HG02642 (cell line): ENCODE results near the gene TNIK.
A peak's percentile ranks its signal among the peaks of the same experiment; 100 is the strongest.
"Not testable (repeated sequence)": the region's sequence is repeated elsewhere in the genome, so short reads cannot be mapped to it uniquely, and the experiment has no call there.

Source experiments
- ATAC-seq: cut with Tn5 transposase; IDR thresholded peaks from one replicate; pipeline ENCODE4 v1.9.1; 2021; ENCODE audit warnings: mild to moderate bottlenecking; ENCODE audit not compliant: unreplicated experiment, poor library complexity

The TNIK gene

DNA sequence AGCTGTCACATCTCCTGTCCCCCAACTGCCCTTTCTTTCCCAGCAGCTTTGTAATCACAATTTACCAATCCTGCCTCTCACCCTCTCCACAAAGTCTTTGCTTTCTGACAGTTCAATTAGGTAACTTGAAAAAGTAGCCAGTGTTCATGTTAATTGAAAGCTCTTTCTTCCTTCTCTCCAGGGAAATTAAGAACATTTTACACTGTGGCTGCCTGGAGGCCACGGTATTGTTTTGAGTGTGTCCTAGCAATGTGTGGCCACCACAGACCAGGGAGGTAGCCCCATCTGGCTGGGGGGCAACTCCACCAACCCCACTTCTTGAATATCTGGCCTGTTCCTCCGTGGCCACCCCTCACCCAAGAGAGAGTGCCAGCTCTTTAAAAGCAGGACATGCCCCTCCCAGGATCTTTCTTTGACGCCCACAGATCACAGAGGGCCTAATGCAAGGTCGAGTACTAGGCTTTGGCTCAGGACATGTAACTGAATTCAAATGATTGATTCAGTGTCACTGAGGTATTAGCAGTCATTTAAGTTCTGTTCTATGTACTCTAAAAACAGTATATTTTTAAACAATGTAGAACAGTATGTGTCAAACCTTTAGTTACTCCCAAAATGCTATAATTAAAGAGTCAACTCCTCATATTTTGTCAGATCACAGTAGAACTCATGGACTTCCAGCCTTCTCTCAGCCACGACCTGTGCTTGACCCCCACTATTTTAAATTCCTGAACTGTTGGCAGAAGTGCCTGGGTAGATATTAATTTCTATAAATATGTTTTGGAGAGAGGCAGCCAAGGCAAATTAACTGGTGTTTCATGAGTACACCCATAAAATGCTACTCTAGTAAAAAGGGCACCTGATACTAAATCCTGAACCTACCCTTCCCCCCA, 164.5 kb downstream of the TNIK start:
- ATAC-seq = no peak

DNA sequence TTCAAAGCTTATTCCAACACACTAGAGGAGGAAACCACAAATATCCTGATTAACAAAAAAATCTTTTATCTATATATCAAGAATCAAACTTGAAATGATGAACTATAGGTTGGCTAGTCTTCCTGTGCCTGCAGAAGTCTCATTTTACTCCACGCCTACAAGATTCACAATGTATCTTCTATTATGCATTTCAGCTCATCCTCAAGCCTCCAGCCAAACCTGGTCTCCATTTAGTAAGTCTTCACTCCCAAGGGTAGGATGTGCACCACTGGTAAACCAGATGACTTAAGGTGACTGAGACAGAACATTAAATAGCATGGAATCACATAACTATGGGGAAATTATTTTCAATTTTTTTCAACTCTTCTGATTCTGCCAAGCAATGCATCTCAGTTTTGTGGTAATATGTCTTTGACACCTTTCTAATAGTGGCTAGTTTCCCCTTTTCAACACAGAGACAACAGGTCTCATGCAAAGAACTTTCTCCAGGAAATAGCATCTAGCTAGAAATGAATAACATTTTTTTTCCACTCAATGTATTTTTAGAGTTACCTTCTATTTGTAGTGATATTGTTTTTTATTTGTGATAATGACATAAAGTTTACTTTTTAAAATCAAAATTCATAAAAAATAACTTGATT, 166.9 kb downstream of the TNIK start:
- no peak for ATAC-seq

DNA sequence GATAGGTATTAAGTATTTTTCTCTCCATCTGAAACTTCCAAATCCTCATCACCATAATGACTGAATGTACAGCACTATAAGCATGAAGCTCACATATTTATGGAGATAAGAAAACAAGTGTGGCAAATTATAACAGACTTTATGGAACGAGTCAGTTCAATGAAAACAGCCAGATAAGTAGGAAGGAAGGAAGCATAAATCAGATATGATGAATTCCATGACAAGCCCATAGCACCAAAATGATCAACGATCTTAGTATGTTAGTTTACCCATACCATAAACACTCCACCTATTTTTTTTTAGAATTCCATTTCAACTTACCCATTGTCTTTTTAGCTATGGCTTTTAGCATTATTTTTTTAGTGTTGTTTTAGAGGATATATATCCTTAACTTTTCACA, 169.5 kb downstream of the TNIK start:
- ATAC-seq = no peak

DNA sequence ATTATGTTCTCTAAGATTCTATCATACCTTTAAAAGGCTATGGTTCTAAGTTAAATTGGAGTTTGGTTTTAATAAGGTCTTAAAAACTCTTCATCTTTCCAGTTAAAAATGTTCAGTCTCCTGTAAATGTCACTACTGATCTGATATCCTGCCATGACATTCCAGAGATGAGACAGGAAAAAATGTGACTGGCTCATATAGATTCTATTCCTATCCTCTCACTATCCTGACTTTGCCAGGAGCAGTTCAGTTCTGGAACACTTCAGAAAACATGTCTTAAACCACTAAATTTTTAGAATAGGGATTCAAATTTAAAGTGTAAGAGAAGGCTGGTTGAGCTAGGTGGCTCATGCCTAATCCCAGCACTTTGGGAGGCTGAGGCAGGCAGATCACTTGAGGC, 170.9 kb downstream of the TNIK start:
- ATAC-seq = no peak

DNA sequence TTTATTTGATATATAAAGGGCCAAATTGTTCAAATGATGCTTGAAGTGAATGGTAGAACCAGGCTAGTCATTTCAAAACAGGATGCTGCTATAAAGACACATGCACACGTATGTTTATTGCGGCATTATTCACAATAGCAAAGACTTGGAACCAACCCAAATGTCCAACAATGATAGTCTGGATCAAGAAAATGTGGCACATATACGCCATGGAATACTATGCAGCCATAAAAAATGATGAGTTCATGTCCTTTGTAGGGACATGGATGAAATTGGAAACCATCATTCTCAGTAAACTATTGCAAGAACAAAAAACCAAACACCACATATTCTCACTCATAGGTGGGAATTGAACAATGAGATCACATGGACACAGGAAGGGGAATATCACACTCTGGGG, 172.4 kb downstream of the TNIK start:
- not testable (repeated sequence) for ATAC-seq

DNA sequence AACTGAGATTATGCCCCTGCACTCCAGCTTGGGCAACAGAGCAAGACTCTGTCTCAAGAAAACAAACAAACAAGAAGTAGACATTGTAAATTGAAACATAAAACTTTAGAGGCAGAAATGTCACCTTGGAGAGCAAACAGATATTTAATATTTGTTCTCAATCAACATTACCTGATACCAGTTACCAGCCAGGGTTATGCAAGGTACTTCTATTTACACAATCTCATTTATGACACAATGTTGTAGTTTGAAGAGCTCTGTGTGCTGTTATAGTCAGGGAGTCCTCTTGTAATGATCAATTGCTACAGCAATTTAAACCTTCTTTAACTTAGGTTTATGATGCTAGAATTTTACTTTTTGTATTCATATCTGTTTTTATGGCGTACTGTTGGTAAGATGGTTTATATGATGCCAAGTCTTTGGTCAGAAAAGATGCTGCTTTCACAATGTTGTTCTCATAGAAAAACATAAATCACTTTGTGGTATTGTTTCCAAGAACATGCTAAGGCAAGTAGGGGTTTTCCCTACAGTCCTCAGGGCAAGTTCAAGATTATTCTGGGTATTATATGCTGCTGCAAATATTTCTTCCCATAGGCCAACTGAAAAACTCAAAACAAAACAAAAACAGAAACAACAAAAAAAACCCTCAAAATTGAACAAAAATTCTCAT, 173.5 kb downstream of the TNIK start:
- peak; percentile 45 for ATAC-seq

DNA sequence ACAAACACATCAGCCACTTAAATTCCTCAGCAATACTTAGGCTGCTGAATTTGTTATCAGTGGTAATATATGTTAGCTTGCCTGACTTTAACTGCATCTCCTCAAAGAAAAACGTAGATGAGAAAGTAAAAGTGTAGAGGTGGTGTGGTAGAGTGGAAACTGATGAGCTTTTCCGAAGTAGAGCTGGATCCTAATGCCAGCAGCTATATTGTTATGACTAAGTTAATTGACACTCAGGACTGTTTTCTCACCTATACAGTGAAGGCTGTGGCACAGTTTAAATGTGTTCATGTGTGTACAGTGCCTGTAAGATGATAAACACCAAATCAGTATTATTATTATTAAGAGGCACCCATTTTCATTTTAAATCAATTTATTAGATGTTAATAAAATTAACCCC, 174.9 kb downstream of the TNIK start:
- ATAC-seq = peak; percentile 26

DNA sequence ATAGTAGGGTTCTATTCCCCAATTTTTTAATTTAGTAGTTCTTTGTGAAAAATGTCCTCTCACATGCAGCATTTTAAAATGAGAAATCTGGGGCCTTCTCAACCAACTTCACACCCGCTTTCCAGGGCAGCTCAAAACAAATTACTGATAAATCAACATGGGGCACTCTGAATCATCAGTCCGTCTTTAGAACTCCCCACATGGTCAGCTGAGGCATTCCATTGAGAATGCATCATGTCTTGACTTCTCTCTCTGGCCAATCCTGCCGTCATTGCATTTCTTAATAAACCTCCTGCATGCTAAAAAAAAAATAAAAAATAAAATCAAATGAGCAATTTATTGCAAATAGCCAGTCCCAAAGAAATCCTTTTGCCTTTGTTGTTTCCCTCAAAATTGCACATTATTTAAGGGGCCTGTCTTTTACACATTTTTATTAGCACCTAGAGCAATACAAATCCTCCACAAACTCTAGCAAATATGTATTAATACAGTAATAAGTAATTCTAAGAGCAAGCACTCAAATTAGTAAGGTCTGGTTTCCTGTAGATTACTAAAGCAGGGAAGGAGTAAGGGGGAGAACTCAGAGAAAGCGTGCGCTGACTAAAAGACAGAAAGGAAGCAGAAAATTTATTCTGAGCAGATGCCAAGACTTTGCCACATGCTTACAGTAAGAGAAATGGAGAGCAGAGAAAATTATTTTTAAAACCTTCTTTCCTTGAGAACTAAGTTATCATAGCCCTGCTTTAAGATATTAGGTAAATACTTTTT, 175.7 kb downstream of the TNIK start:
- peak; percentile 52 for ATAC-seq

DNA sequence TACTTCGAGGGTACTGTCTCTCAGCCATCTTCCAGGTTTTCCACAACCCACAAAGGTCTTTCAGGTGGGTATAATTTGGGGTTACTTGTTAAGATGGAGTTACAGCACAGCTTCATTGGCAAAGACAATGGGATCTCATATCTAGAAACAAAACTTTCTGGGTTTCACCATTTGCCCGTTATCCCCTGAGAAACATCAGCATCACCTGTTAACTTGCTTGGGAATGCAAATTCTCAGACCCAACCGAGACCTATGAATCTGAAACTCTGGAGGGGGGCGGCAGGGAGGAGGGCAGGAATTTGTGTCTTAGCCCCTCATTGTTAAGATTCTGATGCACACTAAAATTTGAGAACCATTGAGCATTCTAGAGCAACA, 176.4 kb downstream of the TNIK start:
- no peak for ATAC-seq

DNA sequence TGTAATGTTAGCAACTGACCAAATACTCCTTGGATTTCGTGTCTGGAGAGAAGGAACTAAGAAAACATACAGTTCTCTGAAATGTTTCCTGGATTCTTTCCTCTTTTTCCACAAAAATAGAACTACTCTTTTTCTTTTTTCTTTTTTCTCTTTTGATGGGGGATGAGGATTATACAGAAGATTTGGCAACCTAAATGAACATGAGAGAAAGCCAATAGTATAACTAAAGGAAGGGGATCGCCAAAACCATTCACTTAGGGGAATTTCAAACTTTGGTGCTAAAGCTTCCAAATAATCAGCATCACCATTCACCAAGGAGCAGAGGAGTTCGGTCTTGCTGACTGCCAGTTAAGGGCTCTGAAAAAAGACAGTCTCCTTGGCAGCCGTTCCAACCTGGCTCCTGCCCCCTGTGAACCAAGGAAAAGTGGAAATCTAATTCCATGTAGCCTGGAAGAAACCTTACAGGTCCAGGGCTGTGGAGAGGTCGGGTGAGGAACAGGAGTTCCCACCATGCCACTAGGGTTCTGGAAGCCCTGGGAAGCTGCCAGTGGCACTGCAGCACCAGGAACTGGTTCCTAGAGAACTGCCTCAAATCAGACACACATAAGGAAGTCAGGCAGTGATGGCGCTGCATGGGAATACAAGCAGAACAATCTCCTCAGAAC, 176.9 kb downstream of the TNIK start:
- no peak for ATAC-seq

DNA sequence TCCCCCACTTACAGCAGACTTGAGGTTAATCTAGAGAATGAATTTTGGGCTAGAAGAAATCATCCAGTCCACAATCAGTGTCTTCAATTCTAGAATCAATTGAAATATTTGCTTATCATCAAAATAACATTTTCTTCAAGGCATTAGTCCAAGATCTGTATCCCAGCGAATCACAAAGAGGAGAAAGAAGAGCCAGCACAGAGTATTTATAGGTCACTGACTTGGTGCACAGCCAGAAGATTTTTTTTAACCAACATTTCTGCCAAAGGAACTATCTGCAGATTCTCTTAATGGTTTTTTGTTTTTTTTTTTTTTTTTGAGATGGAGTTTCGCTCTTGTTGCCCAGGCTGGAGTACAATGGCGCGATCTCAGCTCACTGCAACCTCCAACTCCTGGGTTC, 178.2 kb downstream of the TNIK start:
- no peak for ATAC-seq

DNA sequence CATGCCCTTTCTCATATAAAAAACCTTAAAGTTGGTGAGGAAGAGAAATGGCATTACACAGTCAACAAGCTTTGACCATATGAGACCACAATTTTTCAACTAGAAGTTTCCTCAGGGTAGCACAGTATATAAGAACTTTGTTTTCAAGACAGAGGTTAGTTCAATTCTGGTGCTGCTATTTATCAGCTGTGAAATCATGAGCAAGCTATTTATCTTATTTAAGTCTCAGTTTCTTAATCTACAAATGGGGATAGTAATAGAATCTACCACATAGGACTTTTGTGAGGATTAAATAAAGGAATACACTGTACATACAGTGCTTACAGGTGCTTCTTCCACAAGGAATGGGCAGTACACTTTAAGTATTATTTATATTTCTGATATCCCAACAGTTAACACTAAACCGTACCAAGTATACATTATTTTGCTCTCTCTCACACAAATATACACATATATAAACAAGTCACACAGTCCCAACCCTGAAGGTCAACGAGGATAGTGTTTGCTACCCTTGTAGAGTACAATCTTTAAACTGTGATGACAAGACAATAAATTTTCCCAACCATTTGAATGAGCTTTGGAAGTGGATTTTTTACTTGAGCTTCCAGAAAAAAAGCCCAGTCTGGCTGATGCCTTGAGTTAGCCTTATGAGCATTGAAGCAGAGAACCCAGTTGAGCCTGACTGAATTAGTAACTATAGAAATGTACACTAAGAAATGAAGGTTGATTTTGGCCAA, 178.8 kb downstream of the TNIK start:
- ATAC-seq = no peak

DNA sequence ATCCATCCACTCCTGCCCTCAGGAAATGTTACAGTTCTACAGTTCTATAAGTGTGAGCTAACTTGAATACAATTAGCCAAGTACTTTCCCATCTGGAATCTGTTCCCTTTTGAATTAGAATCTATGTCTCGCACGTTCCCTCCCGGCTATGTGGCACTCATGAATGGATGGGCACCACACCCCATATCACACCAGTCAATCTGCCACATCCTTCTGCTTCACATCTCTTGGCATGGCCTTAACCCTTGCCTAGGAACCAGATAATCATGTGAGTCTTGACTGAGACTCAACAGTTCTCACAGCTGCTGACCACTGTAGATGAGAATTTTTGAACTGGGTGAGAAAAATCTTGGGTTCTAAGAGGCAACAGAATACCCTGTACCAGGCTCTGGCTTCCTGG, 180.2 kb downstream of the TNIK start:
- ATAC-seq = no peak

DNA sequence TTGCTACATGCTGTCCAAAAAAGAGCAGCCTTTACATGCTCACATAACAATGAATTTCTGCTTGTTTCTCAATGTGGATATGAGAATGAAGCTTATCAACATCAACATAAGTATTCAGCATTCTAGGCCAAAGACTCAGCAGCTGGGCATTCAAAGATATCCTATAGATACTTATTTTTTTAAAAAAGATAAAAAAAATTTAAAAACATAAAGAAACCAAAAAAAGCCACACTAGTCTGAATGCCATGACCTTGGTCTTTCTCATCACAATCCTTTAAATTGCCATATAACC, 182.0 kb downstream of the TNIK start:
- no peak for ATAC-seq

DNA sequence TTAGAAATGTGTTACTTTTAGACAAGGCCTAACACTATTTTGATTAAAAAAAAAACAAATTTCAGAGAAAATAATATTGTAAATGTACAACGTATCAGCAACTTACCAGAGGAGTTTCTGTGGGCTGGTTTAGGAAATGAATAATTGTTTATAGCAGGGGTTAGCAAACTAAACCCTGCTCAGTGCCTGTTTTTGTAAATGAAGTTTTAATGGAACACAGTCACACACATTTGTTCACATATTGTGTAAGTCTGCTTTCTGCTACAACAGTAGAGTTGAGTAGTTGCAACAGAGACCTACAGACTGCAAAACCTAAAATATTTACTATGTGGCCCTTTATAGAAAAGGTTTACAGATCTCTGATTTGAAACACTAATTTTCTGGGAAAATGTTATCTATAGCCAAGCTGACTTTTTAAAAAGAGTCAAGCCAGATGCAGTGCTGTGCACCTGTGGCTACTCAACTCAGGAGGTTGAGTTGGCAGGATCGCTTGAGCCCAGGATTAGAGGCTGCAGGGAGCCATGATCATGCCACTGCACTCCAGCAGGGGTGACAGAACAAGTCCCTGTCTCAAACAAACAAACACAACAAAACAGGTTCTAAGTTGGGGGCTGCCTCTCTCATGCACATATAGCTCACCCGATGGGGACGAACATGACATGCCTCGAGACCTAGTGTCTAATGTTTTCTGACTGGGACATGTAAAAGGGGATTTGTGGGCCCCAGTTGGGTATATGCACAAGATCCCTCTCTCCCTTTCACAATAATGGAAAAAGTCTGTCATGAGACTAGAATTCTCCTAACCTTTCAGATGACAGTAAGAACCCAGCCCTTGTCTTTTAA, 182.5 kb downstream of the TNIK start:
- no peak for ATAC-seq

DNA sequence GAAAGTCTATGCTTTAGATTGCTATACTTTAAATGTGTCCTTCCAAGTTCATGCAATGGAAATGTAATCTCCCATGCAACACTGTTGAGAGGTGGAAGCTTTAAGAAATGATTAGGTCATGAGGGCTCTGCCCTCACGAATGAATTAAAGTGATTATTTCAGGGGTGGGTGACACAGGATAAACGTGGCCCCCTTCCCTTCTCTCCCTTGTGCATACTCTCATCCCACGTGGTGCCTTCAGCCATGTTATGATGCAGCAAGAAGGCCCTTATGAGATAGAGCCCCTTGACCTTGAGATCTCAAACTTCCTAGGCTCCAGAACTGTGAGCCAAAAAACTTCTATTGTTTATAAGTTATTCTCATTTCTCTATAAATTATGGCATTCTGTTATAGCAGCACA, 183.3 kb downstream of the TNIK start:
- ATAC-seq = no peak

DNA sequence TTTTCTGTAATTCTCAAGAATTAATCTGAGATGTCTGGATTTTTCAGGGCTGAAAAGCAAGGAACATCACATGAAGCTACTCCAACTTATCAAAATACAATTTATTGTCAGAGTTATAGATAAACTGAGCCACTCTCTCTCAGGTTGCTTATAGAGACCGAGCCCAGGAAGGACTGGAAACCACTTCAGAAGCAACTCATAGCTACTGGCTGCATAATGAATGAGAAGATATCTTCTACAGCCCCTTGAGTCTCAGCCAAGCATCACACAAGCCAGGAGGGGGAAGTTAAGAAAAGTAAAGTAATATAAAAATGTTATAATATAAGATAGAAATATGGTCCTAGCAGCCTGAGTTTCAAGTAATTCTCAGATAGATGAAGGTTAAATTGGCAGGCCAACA, 186.0 kb downstream of the TNIK start:
- ATAC-seq = no peak

DNA sequence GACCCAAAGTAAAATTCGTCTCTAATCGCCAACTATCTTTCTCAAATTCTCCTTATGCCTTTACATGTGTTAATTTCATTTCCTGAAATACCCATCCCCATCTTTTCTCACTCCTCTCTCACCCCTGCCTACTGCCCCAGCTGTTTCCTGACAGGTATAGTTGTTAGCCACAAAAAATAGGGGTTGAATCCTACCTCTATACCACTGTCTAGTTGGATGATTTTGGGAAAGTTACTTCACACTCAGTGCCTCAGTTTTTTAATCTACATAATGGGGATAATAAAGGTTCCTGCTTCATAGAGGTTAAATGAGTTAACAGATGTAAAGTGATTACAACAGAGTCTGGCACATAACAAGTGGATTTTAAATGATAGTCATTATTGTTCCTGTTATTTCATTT, 189.7 kb downstream of the TNIK start:
- ATAC-seq = no peak

DNA sequence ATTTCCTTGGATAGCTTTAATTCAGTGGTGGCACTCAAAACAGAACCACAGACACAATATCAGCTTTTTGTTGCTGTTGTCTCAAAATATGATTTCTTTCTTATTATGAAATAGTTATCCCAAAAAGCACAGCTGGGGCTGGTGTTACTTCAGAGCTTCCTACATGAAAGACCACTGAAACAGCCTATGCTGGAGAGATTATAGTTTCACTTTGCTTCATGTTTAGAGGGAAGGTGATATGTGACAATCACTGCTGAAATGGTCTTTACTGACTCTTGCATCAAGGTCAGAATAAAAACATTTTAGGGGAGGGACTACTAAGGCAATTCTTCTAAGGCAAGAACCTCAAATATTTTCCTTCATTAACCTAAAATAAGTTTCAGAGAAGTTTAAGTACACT, 190.7 kb downstream of the TNIK start:
- ATAC-seq = peak; percentile 50
